A673 (cell line): ENCODE results near the gene PRAMEF1. TPM values are rescaled to one million over a fixed set of nuclear protein-coding genes. Genes with fewer than 3 reads are reported as not detected.

Experiments used
- BruUV-seq: library from RNA; stranded (reverse); fragments of 400-500 nt; replicated peaks from 2 replicates; lab custom pipeline; 2021; lab: Mats Ljungman, UMichigan
- CTCF ChIA-PET: fragments of 300-600 bp; sonication (Branson Sonifier 250); formaldehyde crosslinking; loops from one replicate; lab custom pipeline; 2022; ENCODE audit warnings: antibody characterized with exemption; lab: Charles Lee
- POLR2A ChIA-PET: fragments of 300-600 bp; sonication (Branson Sonifier 250); formaldehyde crosslinking; loops from one replicate; lab custom pipeline; 2022; ENCODE audit warnings: antibody characterized with exemption; ENCODE audit not compliant: low non-redundant PET; lab: Charles Lee
- DNase-seq: peaks from one replicate; pipeline ENCODE4 v3.0.0-alpha.2; 2015; ENCODE audit warnings: low spot score
- H3K27ac ChIP-seq: fragments of 200-600 bp; sonication (generic); 2 replicates; pipeline ENCODE4 v1.5.1; 2016; ENCODE audit warnings: mixed run types, low read depth, mild to moderate bottlenecking, mixed read lengths, antibody characterized with exemption, low read length; ENCODE audit not compliant: poor library complexity, severe bottlenecking
- H3K27me3 ChIP-seq: fragments of 200-600 bp; sonication (generic); replicated peaks from 2 replicates; pipeline ENCODE4 v1.6.1; 2017; ENCODE audit warnings: mixed run types, low read depth, mild to moderate bottlenecking, mixed read lengths, antibody characterized with exemption, low read length; ENCODE audit not compliant: insufficient read depth, poor library complexity
- H3K36me3 ChIP-seq: fragments of 200-600 bp; sonication (generic); 2 replicates; pipeline ENCODE4 v1.6.1; 2016; ENCODE audit warnings: mixed run types, mild to moderate bottlenecking, mixed read lengths, antibody characterized with exemption, low read length; ENCODE audit not compliant: insufficient read depth, poor library complexity, severe bottlenecking
- H3K4me1 ChIP-seq: fragments of 200-600 bp; sonication (generic); 2 replicates; pipeline ENCODE4 v1.6.1; 2017; ENCODE audit warnings: mixed run types, mild to moderate bottlenecking, mixed read lengths, antibody characterized with exemption, low read length; ENCODE audit not compliant: insufficient read depth, poor library complexity, severe bottlenecking
- H3K4me3 ChIP-seq: fragments of 200-600 bp; sonication (generic); 2 replicates; pipeline ENCODE4 v1.5.1; 2016; ENCODE audit warnings: low read depth, mixed run types, mild to moderate bottlenecking, mixed read lengths, low read length; ENCODE audit not compliant: poor library complexity, severe bottlenecking
- H3K9me3 ChIP-seq: fragments of 200-600 bp; sonication (generic); 2 replicates; pipeline ENCODE4 v1.6.1; 2016; ENCODE audit warnings: mixed run types, low read depth, mild to moderate bottlenecking, mixed read lengths, antibody characterized with exemption, low read length; ENCODE audit not compliant: poor library complexity, severe bottlenecking
- CTCF ChIP-seq: fragments of 300-800, 200-600 bp; sonication (generic); conservative IDR thresholded peaks from 2 replicates; pipeline ENCODE4 v1.5.1; 2017; ENCODE audit warnings: low read depth, mild to moderate bottlenecking, antibody characterized with exemption, low read length, moderate library complexity, mixed read lengths
- EZH2 ChIP-seq: fragments of 200-600 bp; sonication (generic); IDR thresholded peaks from 2 replicates; pipeline ENCODE4 v1.6.1; 2017; ENCODE audit warnings: borderline replicate concordance, low read depth, mild to moderate bottlenecking, mixed read lengths, antibody characterized with exemption, low read length; ENCODE audit not compliant: poor library complexity, severe bottlenecking
- intact Hi-C: fragments of 100-400 bp; cut with micrococcal nuclease; formaldehyde crosslinking; loops from one replicate; pipeline ENCODE4 v1.10.0; 2022; ENCODE audit not compliant: unreplicated experiment
- total RNA-seq: library from RNA; stranded (reverse); gene quantifications from 2 replicates; pipeline ENCODE4 v1.2.3, GENCODE V29; 2021

Gene PRAMEF1
- total RNA-seq, 1 experiment from 2014 or later, result not detected

- intact Hi-C loops, result no loop called here
- DNase-seq, result no peak
These were observed 34.9 kb upstream of the PRAMEF1 start for GRCh38 chr1:12756273-12756672.

GRCh38 chr1:12756768-12757413, 34.3 kb upstream of the PRAMEF1 start:
- TF ChIP-seq CTCF, result no peak
- no peak for TF ChIP-seq EZH2
- intact Hi-C loops, result no loop called here
- Histone ChIP-seq H3K36me3 (no peaks in the 10 kb centered on the region), H3K27me3 (peaks cover 12% of the 10 kb centered on the region), H3K27ac (no peak overlapping the region), H3K4me3 (no peak overlapping the region), H3K4me1 (no peaks in the 10 kb centered on the region), H3K9me3 (no peaks in the 10 kb centered on the region)
- ChIA-PET CTCF (no interaction called here), POLR2A (no interaction called here)
- BruUV-seq, result no TSS peak
- DNase-seq, result no peak

More at GRCh38 chr1:12756273-12756672, 34.9 kb upstream of the PRAMEF1 start:
- H3K27ac ChIP-seq, result no peak overlapping the region
- peaks cover 12% of the 10 kb centered on the region for H3K27me3 ChIP-seq
- H3K9me3 ChIP-seq, result no peaks in the 10 kb centered on the region
- H3K4me3 ChIP-seq, result no peak overlapping the region
- CTCF ChIA-PET, result no interaction called here
- no peaks in the 10 kb centered on the region for H3K4me1 ChIP-seq
- TF ChIP-seq EZH2, result no peak
- TF ChIP-seq CTCF, result no peak
- no peaks in the 10 kb centered on the region for H3K36me3 ChIP-seq
- no TSS peak for BruUV-seq
- POLR2A ChIA-PET, result no interaction called here

GRCh38 chr1:12757836-12758235, 33.4 kb upstream of the PRAMEF1 start:
- DNase-seq, result no peak
- no peak overlapping the region for H3K4me3 ChIP-seq
- H3K4me1 ChIP-seq, result no peaks in the 10 kb centered on the region
- TF ChIP-seq CTCF (no peak), EZH2 (no peak)
- CTCF ChIA-PET, result no interaction called here
- peaks cover 11% of the 10 kb centered on the region for H3K27me3 ChIP-seq
- BruUV-seq, result no TSS peak
- H3K36me3 ChIP-seq, result no peaks in the 10 kb centered on the region
- H3K9me3 ChIP-seq, result no peaks in the 10 kb centered on the region
- POLR2A ChIA-PET, result no interaction called here
- intact Hi-C loops, result no loop called here
- no peak overlapping the region for H3K27ac ChIP-seq
